Uterus (tissue), 4 donors: ENCODE results near the gene VWA1. TPM values are rescaled to one million over a fixed set of nuclear protein-coding genes. Genes with fewer than 3 reads are reported as not detected.
"Not testable (repeated sequence)": the region's sequence is repeated elsewhere in the genome, so short reads cannot be mapped to it uniquely, and the experiment has no call there.

Experiments
- DNase-seq, 2 donors: peaks; one replicate each; pipeline ENCODE4 v3.0.0-alpha.2; 2019 to 2020
- H3K27ac ChIP-seq, 2 donors: fragments of 200-600 bp; sonication (generic); 1 replicate in 1 of 2; 2 replicates in 1 of 2; pipeline ENCODE4 v1.5.1; 2016 to 2018
- H3K27me3 ChIP-seq, 2 donors: fragments of 200-600 bp; sonication (generic); one replicate each; pipeline ENCODE4 v1.5.1; 2018 to 2019; ENCODE audit warnings: control low read depth in 1 of 2
- H3K36me3 ChIP-seq, 2 donors: fragments of 200-600 bp; sonication (generic); one replicate each; pipeline ENCODE4 v1.5.1; 2019; ENCODE audit warnings: control low read depth in 1 of 2
- H3K4me1 ChIP-seq, 2 donors: fragments of 200-600 bp; sonication (generic); one replicate each; pipeline ENCODE4 v1.5.1; 2018 to 2019; ENCODE audit warnings: control low read depth in 1 of 2
- H3K4me3 ChIP-seq, 2 donors: fragments of 200-600 bp; sonication (generic); 1 replicate in 1 of 2; 2 replicates in 1 of 2; pipeline ENCODE4 v1.5.1; 2018 to 2019; ENCODE audit warnings: mild to moderate bottlenecking in 1 of 2
- H3K9me3 ChIP-seq, 2 donors: fragments of 200-600 bp; sonication (generic); one replicate each; pipeline ENCODE4 v1.5.1; 2019; ENCODE audit warnings: control low read depth in 1 of 2
- CTCF ChIP-seq, 4 experiments: fragments of 200-600 bp in 2 of 4; fragments of 450-650 bp in 2 of 4; sonication (generic) in 2 of 4; IDR thresholded peaks; one replicate each; pipeline ENCODE4 v1.5.1; 2016 to 2019; ENCODE audit warnings: antibody characterized with exemption in 4 of 4, mild to moderate bottlenecking in 2 of 4, moderate library complexity in 1 of 4
- POLR2A ChIP-seq, 2 donors: fragments of 450-650 bp; IDR thresholded peaks; one replicate each; pipeline ENCODE4 v1.6.1; 2016; ENCODE audit warnings: antibody characterized with exemption in 2 of 2, mild to moderate bottlenecking in 1 of 2, moderate library complexity in 1 of 2
- intact Hi-C: fragments of 100-400 bp; cut with DNase I; formaldehyde crosslinking; loops from one replicate; pipeline ENCODE4 v1.15.1; 2023; ENCODE audit warnings: low total_unique reads
- total RNA-seq, 4 donors: library from RNA; depleted of rRNA in 3 of 4; stranded (reverse); fragments of >200 nt in 3 of 4; gene quantifications; one replicate each; pipeline versions ENCODE4 v1.1.0 to v1.2.4, GENCODE V29; 2014 to 2023
- donor health status: DM: yes; HTN: yes; CAD: no.

Gene VWA1
- total RNA-seq, 4 donors from 2014 or later: 15.6 to 67.1 (median 47.1) TPM

GRCh38 chr1:1479547-1480487 is 44.3 kb downstream of the VWA1 start:
- H3K36me3 ChIP-seq: no peaks in the 10 kb centered on the region
- no peaks in the 10 kb centered on the region for H3K27me3 ChIP-seq
- no peak for DNase-seq
- no peak overlapping the region for H3K4me3 ChIP-seq
- TF ChIP-seq POLR2A (IDR thresholded peaks at IDR 0.05): no peak
- no peak for TF ChIP-seq CTCF (IDR thresholded peaks at IDR 0.05)
- intact Hi-C loops: no loop called here
- H3K9me3 ChIP-seq: no peaks in the 10 kb centered on the region
- H3K27ac ChIP-seq: no peak overlapping the region
- H3K4me1 ChIP-seq: no peaks in the 10 kb centered on the region

- H3K4me3 ChIP-seq, H3K4me1 ChIP-seq, H3K27ac ChIP-seq, H3K27me3 ChIP-seq, H3K36me3 ChIP-seq, H3K9me3 ChIP-seq, DNase-seq, intact Hi-C loops: not testable (repeated sequence)
These were observed 45.0 kb downstream of the VWA1 start for GRCh38 chr1:1480488-1480867.

GRCh38 chr1:1481811-1482210 is 46.3 kb downstream of the VWA1 start:
- H3K9me3 ChIP-seq, DNase-seq, H3K27ac ChIP-seq, intact Hi-C loops, H3K4me1 ChIP-seq, H3K27me3 ChIP-seq, H3K4me3 ChIP-seq, H3K36me3 ChIP-seq: not testable (repeated sequence)

GRCh38 chr1:1482856-1483255 is 47.4 kb downstream of the VWA1 start:
- no peak overlapping the region for H3K27ac ChIP-seq
- intact Hi-C loops: no loop called here
- H3K4me1 ChIP-seq: no peaks in the 10 kb centered on the region
- no peaks in the 10 kb centered on the region for H3K27me3 ChIP-seq
- H3K4me3 ChIP-seq: no peak overlapping the region
- H3K36me3 ChIP-seq: no peaks in the 10 kb centered on the region
- H3K9me3 ChIP-seq: no peaks in the 10 kb centered on the region
- no peak for DNase-seq
- TF ChIP-seq POLR2A (IDR thresholded peaks at IDR 0.05): no peak
- TF ChIP-seq CTCF (IDR thresholded peaks at IDR 0.05): no peak

GRCh38 chr1:1483714-1484113 is 48.2 kb downstream of the VWA1 start:
- Histone ChIP-seq H3K4me1 (no peaks in the 10 kb centered on the region), H3K27me3 (no peaks in the 10 kb centered on the region), H3K9me3 (no peaks in the 10 kb centered on the region), H3K4me3 (no peak overlapping the region), H3K36me3 (no peaks in the 10 kb centered on the region), H3K27ac (no peak overlapping the region)
- no peak for DNase-seq
- TF ChIP-seq CTCF (IDR thresholded peaks at IDR 0.05) (no peak), POLR2A (IDR thresholded peaks at IDR 0.05) (no peak)
- intact Hi-C loops: no loop called here

GRCh38 chr1:1484976-1485750 is 49.7 kb downstream of the VWA1 start:
- H3K27ac ChIP-seq, H3K9me3 ChIP-seq, H3K27me3 ChIP-seq, H3K36me3 ChIP-seq, H3K4me1 ChIP-seq, DNase-seq, intact Hi-C loops, H3K4me3 ChIP-seq: not testable (repeated sequence)

- H3K27me3 ChIP-seq, H3K4me1 ChIP-seq, H3K36me3 ChIP-seq, H3K9me3 ChIP-seq, H3K27ac ChIP-seq, H3K4me3 ChIP-seq, intact Hi-C loops, DNase-seq: not testable (repeated sequence)
These were observed 50.3 kb downstream of the VWA1 start for GRCh38 chr1:1485755-1486317.
